ENCODE measurements around the gene MYBPH. TPM values are rescaled to one million over a fixed set of nuclear protein-coding genes. Genes with fewer than 3 reads are reported as not detected.

MYBPH gene
- total RNA-seq, 2 donors from 2014 or later = not detected

DNA sequence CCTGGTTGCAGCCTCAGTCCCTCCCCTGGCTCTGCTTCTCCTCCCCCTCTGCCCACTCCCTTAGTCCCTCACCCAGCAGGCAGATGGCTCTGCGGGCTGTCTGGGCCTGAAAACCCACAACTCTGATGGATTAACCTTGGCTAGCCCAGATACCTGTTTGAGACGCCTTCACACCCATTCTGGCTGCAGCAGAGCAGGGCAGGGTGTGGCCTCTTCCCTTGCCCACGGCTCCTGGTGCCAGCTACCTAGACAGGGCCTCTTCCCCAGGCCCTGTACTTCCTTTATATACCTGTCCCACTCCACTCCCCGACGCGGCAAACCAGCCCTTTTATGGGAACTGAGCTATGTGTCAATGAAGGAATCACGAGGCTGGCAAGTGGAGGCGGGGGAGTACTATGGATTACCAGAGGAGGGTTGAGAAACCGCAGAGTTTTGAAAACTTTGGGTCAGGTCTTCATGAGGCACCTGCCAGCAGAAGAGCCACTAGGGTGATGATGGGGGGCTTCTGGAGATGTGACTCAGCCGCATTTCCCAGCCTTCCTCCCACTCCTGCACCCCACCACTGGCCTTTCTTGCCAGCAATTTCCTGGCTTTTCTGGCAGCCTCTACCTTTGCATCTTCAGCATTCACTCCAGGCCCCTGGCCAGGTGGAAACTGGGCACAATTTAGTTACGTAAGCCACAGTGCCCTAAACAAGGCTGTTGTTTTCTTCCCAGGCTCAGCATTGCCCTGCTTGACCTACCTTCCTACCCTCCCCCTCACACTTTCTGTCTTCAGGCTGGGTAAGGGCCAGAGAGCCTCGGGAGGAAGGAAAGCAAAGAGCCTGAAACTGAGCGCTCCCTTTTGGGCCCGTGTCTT lies 11.0 kb upstream of the MYBPH start, which contains the start of gene CHI3L1:
Gene CHI3L1, minus strand, starts transcription at position 259 of the 858 bp plus-strand sequence. Its CDS starts 81 bp downstream, at position 178.
- intact Hi-C loops (cut with DNase I) = no loop called here
- Histone ChIP-seq H3K4me1 (no peaks in the 10 kb centered on the region), H3K9me3 (no peaks in the 10 kb centered on the region), H3K4me3 (no peak within 1 kb of the TSS), H3K9ac (ENCODE audit: low read depth in 2 of 2, low read length in 2 of 2) (no peak within 1 kb of the TSS), H3K36me3 (no peaks in the 10 kb centered on the region), H3K27me3 (no peaks in the 10 kb centered on the region), H3K27ac (no peak within 1 kb of the TSS)
- TF ChIP-seq, protein P1, sequence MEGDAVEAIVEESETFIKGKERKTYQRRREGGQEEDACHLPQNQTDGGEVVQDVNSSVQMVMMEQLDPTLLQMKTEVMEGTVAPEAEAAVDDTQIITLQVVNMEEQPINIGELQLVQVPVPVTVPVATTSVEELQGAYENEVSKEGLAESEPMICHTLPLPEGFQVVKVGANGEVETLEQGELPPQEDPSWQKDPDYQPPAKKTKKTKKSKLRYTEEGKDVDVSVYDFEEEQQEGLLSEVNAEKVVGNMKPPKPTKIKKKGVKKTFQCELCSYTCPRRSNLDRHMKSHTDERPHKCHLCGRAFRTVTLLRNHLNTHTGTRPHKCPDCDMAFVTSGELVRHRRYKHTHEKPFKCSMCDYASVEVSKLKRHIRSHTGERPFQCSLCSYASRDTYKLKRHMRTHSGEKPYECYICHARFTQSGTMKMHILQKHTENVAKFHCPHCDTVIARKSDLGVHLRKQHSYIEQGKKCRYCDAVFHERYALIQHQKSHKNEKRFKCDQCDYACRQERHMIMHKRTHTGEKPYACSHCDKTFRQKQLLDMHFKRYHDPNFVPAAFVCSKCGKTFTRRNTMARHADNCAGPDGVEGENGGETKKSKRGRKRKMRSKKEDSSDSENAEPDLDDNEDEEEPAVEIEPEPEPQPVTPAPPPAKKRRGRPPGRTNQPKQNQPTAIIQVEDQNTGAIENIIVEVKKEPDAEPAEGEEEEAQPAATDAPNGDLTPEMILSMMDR (IDR thresholded peaks at IDR 0.05) = no peak
- DNase-seq = no peak

GRCh38 chr1:203186091-203186445 lies 10.4 kb upstream of the MYBPH start:
- Histone ChIP-seq H3K9me3 (no peaks in the 10 kb centered on the region), H3K27ac (no peak overlapping the region), H3K4me3 (no peak overlapping the region), H3K36me3 (no peaks in the 10 kb centered on the region), H3K4me1 (no peaks in the 10 kb centered on the region), H3K27me3 (no peaks in the 10 kb centered on the region), H3K9ac (ENCODE audit: low read depth in 2 of 2, low read length in 2 of 2) (no peak overlapping the region)
- DNase-seq = no peak
- TF ChIP-seq, protein P1 (IDR thresholded peaks at IDR 0.05) = no peak
- intact Hi-C loops (cut with DNase I) = no loop called here

DNA sequence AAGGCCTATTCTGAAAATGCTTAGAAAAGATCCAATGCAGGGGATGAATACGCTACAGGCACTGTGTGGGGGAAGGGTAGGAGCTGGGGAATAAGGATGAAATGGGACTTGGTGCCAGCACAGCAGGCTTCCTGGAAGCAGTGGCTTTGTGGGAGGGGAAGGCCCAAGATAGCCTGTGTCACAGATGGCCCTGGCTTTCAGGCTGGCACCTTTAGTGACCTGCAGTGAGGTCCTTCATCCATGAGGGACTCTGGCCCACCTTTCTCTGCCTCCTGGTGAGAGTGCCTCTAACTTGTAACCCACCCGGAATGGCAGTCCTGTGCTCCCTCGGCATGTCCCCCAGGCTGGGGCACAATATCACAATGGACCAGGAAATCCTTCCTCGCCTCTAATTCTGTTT lies 10.0 kb upstream of the MYBPH start:
- H3K9ac ChIP-seq (ENCODE audit: low read depth in 2 of 2, low read length in 2 of 2) = no peak overlapping the region
- no peaks in the 10 kb centered on the region for H3K36me3 ChIP-seq
- no peak overlapping the region for H3K27ac ChIP-seq
- intact Hi-C loops (cut with DNase I) = no loop called here
- H3K27me3 ChIP-seq = no peaks in the 10 kb centered on the region
- DNase-seq = no peak
- no peaks in the 10 kb centered on the region for H3K4me1 ChIP-seq
- H3K9me3 ChIP-seq = no peaks in the 10 kb centered on the region
- H3K4me3 ChIP-seq = no peak overlapping the region
- TF ChIP-seq, protein P1 (IDR thresholded peaks at IDR 0.05) = no peak

DNA sequence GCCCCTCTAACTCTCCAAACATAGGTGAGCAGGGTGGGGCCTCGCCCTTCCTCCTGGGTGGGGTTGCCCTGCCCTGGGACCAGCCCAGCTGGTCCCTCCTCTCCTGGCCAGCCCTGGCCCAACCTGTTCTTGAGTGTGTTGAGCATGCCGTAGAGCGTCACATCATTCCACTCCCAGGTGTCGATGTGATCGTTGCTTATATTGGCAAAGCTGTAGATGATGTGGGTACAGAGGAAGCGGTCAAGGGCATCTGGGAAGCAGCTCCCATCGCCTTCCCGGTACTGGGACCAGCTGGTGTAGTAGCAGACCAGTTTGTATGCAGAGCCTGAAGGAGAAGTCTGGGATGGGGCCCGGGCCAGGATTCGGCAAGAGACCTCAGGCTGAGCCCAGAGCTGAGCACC lies 9.4 kb upstream of the MYBPH start:
- H3K4me3 ChIP-seq = no peak overlapping the region
- no peaks in the 10 kb centered on the region for H3K27me3 ChIP-seq
- H3K4me1 ChIP-seq = no peaks in the 10 kb centered on the region
- intact Hi-C loops (cut with DNase I) = no loop called here
- no peak overlapping the region for H3K27ac ChIP-seq
- no peaks in the 10 kb centered on the region for H3K36me3 ChIP-seq
- H3K9ac ChIP-seq (ENCODE audit: low read depth in 2 of 2, low read length in 2 of 2) = no peak overlapping the region
- no peak for DNase-seq
- H3K9me3 ChIP-seq = no peaks in the 10 kb centered on the region
- TF ChIP-seq, protein P1 (IDR thresholded peaks at IDR 0.05) = no peak

- no peaks in the 10 kb centered on the region for H3K27me3 ChIP-seq
- intact Hi-C loops (cut with DNase I) = no loop called here
- no peak overlapping the region for H3K9ac ChIP-seq (ENCODE audit: low read depth in 2 of 2, low read length in 2 of 2)
- H3K4me3 ChIP-seq = no peak overlapping the region
- TF ChIP-seq, protein P1 (IDR thresholded peaks at IDR 0.05) = no peak
- H3K4me1 ChIP-seq = no peaks in the 10 kb centered on the region
- no peaks in the 10 kb centered on the region for H3K9me3 ChIP-seq
- no peaks in the 10 kb centered on the region for H3K36me3 ChIP-seq
- no peak for DNase-seq
- no peak overlapping the region for H3K27ac ChIP-seq
Measured at GRCh38 chr1:203184467-203184866, 8.8 kb upstream of the MYBPH start.
